ENCODE measurements around the gene PRSS50.

PRSS50 gene

DNA sequence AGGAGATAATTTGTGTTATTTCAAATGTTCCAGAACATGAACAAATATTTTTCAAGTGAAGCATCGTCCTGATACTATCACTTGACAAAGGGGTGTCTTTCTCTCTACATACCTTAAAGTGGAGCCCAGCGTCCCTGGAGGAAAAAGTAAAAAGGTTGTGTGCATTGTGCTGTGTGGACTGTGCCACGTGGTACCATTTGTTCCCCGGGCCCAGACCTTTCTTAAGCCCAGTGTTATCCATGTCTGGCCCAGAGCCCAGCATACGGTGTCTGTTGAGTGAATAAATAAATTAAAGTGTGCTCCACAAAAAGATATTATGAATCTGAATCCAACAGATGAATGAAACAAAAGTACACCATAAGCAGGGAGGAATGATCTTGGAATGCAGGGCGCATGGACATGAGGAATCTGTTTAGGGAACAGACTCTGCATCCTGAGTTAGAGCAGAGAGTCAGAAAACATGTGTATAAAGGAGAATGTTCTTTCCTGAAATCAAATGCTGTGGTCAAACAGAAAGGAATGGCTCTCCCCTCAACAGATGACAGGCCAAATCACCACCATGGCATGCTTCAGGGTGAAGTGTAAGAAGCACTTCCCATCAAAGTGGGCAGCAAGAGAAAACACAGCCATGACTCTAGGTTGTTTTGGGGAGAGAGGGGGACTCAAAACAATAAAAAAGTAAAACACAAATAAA lies 8.1 kb upstream of the PRSS50 start:
- no peak for DNase-seq (ENCODE audit: low read depth)

DNA sequence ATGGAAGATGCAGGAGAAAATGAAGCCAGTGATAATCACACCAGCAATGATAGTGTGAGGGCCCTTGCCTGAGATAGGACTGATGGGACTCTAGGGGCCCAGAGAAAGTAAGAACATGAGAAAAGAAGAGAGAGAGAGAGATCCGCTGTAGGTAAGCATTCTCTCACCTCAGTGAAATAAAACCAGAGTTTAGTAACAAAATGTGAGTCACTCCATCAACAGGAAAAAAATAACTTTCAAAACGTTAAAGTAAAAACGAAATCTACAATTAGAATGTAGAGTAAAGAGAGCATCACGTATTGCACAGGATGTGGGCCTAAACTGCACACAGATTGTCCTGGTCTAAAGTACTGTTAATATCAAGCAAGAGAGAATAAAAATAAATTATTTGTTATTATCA lies 6.8 kb upstream of the PRSS50 start:
- DNase-seq (ENCODE audit: low read depth): no peak

DNA sequence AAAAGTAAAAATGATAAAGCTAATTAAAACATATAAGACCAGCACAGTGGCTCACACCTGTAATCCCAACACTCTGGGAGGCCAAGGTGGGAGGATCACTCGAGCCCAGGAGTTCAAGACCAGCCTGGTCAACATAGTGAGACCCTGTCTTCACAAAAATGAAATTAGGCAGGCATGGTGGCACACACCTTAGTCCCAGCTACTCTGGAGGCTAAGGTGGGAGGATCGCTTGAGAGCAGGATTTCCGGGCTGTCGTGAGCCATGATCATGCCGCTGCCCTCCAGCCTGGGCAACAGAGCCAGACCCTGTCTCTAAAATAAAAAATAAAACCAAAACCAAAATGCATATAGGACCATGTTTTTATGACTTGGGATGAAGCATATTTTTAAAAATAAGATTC lies 4.8 kb upstream of the PRSS50 start:
- DNase-seq (ENCODE audit: low read depth): no peak

DNA sequence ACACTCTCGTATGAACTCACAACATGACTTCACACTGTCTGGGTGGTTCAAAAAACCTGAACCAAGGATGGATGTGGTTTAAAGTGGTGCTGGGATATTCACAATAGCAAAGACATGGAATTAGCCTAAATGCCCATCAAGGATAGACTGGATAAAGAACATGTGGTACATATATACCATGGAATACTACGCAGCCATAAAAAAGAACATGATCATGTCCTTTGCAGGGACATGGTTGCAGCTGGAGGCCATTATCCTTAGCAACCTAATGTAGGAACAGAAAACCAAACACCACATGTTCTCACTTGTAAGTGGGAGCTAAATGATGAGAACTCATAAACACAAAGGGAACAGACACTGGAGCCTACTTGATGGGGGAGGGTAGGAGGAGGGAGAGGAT lies 3.3 kb upstream of the PRSS50 start:
- DNase-seq (ENCODE audit: low read depth): no peak

DNA sequence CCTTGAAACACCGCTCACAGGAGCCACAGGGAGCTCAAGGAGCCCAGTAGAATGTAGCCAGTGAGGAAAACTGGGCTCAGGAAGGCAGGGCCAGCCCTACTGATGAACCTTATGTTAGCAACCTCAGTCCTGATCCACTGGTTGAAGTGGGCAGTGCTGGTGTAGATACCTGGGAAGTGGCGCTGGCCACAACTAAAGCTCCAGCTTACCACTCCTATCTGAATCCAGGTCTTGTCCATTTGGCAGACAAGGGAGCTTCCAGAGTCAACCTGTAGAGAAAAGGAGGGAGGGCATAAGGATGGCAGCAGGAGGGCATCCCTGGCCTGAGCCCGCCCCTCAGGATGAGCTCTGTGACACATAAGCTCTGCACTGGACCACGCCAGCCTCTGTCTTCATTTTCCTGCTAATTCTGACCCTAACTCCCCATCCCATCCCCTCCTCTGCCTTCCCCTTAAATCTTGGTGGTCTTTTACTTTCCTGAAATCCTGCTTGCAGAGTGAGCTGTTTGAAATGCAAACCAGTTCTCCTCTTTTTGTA lies 2.1 kb upstream of the PRSS50 start:
- DNase-seq (ENCODE audit: low read depth): no peak

DNA sequence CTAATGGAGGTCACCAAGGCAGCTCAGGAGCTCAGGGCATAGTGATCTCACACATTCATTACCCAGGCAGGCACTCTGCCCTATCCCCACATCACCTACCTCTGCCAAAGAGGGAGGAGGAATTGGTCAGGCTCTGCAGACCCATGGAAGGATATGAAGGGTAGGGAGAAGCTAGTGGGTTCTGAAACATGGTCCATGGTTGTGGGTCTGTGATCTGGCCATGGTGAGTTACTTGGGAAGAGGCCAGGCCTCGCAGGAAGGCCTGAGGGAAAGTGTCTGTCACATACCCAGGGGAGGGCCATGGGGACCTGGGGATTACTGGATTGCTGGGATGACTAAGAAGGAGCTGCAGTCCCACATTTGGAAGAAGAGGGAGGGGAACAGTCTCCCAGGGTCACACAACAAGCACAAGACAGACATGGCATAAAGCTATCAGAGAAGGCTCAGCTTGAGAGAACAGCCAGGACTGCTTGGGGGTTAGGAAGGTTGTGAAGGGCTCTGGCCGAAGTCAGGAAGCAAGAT lies 1.4 kb upstream of the PRSS50 start:
- no peak for DNase-seq (ENCODE audit: low read depth)

DNA sequence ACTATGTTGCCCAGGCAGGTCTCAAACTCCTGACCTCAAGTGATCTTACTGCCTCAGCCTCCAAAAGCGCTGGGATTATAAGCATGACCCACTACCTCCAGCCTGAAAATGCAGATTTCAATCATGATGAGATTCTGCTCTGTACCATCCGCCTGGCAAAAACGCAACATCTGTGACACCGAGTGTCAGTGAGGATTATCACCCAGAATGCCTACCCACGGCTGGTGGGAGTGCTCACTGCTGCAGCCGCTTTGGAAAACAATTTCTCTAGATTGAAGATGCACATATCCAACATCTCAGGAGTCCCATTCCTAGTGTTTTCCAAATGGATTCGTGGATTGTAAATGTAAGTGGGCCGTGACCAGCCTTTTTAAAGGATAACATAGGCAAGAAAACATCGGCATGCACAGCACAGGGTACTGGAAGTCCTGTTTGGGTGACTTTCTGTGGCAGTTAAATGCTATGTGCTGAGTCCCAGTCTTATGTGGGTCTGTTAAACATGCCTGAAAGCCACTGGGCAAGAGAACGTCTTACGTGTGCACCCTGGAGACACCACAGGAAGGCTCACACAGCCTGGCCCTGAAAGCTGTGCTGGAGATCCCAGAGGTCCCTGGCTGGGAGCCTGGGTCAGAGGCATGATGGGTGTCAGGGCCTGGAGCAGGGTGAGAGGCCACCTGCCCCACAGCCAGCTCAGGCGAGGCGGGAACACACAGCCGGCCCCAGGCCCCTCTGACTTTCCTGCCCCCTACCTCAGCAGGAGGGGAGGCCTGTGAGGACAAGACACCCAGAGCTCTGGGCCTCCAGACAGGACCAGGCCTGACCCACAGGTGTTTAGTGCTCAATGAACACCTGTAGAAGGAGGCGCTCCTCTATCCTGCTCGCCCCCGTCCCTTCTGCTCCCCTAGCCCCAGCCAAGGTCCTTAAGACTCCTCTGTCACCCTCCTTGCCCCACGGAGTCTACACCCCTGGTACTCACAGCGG lies 918 bp downstream of the PRSS50 start:
- DNase-seq (ENCODE audit: low read depth): no peak

DNA sequence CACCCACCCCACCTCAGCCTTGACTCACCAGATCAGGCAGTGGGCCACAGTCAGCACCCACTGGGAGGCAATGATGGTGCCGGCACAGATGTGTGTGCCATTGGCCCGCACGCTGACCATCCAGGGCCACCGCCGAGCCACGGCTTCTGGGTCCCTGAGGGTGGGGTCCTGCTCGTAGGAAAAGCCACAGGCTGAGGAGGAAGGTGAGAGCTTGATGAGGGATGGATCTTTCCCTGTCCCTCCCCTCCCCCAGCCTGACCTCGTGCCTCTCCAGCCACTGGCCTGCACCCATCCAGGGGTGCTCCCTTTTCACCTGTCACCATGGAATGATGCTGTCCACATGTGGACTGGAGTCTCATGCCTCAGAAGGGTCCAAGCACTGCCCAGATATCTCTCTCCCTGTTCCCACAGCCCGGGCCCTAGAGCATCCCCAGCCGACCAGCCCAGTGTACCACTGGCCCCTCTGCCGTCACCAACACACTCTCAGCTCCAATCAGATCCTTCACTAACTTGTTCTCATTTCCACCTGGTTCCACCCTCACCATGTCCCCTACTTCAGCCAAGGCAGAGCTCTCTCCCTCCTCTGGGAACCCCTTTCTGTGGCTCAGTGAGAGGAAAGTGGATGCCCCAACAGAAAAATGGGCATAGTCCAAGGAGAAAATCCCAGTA lies 2.0 kb downstream of the PRSS50 start:
- no peak for DNase-seq (ENCODE audit: low read depth)

DNA sequence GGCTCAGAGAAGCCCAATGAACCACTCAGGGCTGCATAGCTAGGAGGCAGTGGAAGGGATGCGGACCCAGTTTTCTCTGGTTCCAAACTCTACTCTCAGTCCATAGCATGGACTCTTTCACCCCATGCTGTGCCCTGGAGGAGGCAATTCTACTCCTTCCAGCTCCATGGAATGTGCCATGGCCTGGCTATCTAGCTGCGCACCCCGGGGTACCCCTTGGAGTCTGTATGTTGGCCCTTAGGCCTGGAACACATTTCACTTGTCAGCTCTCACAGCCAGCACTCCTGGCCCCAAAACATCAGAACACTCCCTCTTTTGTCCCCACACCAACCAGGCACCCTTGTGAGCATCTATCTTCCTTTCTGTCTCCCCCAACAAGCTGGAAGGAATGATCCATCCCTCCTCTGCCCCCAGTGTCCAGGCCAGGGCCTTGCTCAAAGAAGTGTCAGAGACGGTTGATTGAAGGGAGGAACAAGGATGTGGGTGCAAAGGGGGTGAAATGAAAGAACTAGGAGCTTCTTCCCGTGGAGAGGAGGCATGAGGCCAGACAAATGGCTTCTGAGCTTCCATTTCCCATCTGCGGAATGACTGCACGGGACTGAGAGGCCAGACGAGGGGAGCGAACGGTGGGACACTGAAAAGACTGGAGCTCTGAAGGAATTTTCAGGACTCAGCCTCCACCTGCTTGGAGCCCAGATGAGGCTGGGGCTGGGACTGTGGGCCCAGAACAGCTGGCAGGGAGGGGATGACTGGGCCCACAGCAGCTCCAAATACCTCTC lies 2.8 kb downstream of the PRSS50 start:
- no peak for DNase-seq (ENCODE audit: low read depth)

DNA sequence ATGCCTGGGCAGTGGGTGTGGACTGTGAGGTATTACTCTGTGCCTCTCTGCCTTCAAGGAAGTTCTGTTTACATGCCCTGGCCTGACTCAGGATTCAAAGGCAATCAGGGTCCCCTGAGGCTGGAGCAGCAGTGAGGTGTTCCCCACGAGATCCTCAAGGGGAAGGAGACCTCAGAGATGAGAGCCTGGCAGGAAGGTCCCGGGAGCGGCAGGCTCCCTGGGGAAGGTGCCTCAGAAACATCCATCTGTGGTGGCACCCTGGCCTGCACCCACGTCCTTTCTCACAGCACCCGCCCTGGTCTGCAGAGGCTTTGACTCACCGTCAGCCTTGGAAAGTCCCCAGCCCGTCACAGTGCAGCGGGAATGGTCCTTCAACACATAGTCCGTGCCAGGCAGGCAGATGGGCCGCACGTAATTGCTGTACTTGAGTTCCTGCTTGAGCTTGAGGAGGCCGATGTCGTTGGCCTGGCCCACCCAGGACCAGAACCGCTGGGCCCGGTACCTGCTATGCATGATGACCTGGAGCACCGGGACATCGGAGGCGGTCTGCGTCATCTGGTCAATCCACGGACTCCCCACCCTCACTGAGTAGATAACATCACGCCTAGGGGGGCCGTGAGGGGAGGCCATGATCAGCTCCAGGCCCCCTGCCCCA lies 3.6 kb downstream of the PRSS50 start:
- DNase-seq (ENCODE audit: low read depth): no peak

DNA sequence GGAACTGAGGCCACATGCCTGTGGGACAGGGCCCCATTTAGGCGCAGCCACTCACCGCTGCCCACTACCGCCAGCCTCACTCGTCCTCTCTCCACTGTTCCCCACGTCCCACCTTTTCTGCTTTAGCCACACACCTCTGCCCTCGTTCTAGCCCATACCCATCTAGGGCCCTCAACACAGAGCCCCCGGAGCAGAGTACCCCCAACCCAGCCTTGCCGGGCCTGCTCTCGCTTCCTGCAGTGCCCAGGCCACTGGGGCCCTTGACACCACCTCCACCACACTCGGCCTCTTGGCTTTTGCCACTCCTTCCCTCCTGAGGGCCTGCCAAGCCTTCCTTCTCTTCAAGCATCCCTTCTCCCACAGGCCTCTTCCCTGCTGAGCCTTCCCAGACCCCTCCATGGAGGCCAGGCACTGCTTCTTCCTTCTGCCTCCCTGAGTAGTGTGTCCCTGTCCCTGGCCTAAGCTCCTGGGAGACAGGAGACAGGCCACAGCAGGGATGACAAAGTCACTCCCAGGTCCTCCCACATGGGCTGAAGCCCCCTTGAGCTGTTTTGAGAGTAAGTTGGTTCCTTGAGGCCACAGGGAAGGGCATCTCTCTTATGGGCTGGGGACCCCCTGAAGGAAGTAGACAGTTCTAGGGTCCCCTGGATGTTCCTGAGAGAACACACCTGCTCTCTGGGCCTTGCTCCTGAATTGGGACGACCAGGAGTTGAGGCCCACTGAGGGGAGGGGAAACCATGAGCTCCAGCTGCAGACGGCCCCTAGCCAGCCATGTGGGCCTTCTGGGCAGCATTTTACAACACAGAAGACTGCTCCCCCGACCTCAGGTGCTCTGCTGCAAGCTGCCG lies 4.4 kb downstream of the PRSS50 start:
- no peak for DNase-seq (ENCODE audit: low read depth)

DNA sequence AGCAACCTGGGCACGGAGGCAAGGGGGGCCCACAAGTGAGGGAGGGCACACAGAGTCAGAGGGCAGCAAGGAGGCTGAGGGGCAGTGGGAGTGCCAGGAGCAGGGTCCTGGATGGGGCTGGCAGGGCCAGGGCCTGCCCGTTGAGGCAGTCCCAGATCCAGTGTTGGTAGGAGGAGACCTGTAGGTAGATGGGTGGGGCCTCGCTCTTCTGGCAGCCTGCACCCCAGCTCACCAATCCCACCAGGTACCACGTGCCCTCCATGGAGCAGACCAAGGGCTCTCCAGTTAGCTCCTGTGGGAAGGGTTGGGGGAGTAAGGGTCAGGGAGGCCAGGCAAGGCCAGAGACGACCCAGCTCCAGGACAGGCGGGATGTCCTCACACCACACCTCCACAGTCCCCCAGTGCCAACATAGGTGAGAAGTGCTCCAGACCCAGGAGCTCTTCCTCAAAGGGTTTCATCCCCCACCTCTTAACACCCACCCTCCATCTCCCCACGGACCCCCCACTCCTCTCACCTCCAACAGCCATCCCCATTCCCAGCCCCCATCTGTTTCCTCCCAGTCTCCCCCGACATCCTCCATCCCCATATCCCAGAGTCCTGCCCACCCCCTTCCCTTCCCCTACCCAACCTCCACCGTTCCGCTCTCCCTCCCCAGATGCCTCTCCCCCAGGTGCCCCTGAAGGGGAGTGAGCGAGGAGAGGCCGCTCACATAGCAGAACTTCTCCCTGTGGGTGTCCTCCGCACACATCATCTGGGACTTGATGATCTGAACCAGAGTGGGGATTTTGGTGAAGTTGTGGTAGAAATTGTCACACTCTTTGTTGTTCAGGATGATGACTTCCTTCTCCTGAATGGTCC lies 5.2 kb downstream of the PRSS50 start:
- no peak for DNase-seq (ENCODE audit: low read depth)

DNA sequence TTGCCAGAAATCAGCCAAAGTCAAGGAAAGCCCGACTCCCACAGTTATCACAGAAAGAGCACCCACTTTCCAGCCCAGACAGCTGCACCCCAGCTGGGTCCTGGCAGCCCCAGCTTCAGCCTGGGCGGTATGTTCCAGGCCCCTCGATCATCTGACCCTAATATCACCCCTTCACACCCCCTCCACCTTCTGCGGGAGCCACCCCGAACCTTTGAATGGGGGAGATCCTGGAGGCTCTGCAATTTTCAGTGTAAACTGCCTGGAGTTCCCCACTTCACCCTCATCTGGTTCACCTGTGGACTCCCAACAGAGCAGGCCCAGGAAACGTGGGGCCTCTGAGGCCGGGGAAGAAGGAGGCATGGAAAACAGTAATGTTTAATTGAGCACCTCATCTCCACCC lies 5.9 kb downstream of the PRSS50 start:
- no peak for DNase-seq (ENCODE audit: low read depth)

DNA sequence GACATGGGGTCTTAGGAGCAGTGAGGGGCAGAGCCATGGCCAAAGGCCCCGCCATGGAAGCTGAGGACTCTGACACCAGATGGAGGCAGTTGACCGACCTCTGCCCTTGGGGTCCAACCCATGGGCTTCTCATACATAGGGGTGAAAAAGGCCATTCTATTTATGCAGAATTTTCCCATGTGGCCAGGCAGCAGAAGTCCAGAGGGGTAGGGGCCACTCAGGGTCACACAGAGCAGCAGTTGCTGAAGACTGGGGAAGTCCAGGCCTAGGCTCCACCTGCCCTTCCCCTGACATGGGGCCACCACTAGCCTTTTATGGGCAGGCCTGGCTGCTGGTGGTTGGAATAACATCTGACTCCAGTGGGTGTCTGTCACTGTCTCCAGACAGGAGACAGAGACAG lies 6.4 kb downstream of the PRSS50 start:
- DNase-seq (ENCODE audit: low read depth): no peak

DNA sequence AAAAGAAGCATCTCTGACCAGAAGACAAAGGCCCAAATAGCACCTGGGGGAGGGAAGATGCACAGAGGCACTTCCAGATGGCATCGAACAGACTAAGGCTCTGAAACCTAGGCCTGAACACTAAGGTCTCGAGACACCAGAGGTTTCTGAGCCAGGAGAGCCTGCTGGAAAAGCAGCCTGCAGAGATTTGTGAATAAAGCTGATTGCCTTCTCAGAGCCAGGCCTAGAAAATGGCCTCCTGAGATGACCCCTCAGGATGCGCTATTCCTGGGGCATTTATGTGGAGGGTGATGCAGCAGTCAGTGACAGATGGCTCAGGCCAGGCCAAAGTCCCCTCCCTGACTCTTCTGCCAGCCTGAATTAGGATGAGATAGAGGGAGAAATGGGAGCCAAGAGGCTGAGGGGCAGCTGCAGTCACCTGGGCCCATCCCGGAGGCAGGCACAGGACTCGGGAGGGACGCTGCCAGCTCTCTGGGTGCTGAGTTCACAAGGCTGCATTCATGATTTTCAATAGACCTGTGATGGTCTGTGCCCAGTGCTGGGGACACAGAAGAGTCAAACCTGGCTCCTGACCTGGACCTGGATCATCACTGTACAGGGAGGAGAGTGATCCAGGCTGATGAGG lies 6.9 kb downstream of the PRSS50 start:
- no peak for DNase-seq (ENCODE audit: low read depth)

DNA sequence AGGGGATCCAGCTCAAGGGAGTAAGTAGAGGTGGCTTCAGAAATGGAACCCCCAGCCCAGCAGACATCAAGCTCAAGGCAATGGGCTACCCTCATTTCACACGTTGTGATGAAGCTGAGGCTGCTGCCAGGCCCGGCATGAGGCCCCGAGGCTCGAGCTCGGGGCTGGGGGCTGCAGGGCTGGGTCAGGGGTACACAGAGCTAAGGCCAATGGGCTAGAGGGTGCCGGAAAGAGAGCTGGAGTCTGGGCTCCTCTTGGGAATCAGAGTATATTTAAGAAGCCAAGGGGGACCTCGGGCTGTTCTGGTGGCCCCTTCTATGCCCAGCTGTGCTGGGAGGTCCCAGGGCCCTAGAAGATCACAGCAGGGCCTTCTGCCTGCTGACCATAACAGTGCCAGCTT lies 7.4 kb downstream of the PRSS50 start:
- DNase-seq (ENCODE audit: low read depth): no peak

DNA sequence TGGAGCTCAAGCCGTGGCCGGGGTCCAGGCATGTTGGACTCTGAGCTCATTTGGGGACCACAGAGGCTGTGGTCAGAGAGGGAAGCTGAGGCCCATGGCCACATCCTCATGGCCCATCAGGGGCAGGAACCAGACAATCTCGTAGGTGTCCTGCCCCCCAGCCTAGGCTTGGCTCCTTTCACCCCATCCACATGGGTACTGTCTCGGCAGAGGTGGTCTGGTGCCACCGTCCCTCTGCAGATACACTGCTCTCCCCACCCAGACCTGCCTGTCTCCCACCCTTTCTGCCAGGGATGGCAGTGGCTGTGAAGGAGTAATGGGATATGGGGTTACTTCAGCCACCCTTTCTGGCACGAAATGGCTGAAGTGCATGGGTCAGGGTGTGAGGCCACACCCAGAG lies 7.9 kb downstream of the PRSS50 start:
- no peak for DNase-seq (ENCODE audit: low read depth)

DNA sequence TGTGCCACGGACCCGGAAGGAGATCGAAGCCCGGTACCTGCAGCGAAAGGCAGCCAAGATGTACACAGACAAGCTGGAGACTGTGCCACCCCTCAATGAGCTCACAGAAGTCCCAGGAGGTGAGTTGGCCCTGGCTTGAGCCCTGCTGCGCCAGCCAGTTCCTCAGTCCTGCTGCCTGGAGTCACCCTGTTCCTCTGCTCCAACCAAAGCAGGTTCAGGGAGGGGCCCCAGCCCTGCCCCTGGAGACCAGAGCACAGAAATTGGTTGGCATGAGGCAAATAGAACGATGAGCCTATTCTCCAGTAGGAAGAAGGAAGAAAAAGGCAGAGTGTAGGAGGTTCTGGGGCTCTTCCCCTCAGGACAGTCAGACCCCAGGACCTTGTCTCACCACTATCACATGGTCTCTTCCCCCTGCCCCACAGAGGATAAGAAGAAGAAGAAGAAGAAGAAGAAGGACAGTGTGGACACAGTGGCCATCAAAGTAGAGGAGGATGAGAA lies 8.5 kb downstream of the PRSS50 start:
- no peak for DNase-seq (ENCODE audit: low read depth)

Data from ELR (cell line).